Stimulated activated CD8-positive, alpha-beta memory T cell treated with anti-CD3 and anti-CD28 coated beads, Interleukin-15, amount 100 ng/mL, for 24 hours (primary cell): ENCODE data around the gene CCDC82.
A peak's percentile ranks its signal among the peaks of the same experiment; 100 is the strongest.

Source experiments
- DNase-seq: peaks from one replicate; pipeline ENCODE4 v3.0.0-alpha.2; 2020; ENCODE audit warnings: low read depth

Gene CCDC82

GRCh38 chr11:96361778-96362177 is 27.9 kb downstream of the CCDC82 start:
- DNase-seq, result no peak

- no peak for DNase-seq
Observed at GRCh38 chr11:96358321-96358720, 31.4 kb downstream of the CCDC82 start.

DNA sequence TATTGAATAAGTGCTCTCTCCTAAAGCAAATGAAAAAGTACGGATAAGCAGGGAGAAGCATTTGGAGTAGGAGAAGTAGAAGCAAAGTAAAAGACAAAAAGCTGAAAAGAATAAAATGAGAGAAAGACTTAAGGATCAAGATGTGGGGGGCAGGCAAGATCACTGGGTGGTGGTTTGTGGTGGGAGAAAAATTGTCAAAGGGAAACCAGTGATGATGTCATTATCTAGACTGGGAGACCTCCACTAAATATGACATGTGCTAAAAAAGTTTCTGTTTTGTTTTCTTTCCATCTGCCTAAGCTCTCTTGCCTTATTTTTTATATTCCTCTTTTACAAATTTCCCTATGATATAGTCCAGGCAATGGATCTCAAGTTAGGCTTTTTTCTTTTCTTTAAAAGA is 31.9 kb downstream of the CCDC82 start:
- DNase-seq, result no peak

GRCh38 chr11:96356848-96357247 is 32.9 kb downstream of the CCDC82 start:
- no peak for DNase-seq

DNA sequence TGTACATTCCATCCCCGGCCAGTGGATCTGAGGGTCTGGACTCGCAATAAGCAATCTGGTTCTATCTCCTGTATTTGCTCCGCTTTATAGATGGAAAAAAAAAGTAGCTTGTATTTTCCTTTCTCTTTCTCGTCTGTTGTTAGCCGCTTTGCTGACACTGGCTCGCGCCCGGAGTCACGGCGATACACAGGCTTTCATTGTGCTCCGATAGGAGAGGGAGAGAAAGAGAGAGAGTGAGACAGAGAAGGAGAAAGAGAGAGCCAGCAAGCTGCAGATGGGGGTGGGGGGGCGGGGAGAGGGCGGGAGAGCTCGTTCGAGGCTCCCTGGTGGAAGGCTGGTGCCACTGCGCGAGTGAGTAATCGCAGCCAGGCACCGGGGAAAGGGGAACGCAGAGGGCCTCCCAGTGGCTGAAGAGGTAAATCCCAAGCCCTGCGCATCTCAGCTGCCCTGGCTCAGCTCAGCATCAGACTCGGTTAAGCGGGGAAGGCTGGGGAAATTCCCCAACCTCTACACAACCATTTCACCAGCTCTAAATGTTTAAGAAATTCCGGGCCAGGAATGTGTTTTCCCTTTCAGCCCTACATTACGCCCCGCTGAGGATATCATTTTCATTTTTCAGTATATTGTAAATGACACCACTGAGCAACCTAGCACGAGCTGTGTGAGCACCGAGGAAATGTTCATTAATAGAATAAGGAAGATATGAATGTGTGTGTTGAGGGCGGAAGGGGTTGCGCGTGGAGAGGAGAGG is 46.6 kb downstream of the CCDC82 start, which contains the start of gene MAML2:
MAML2 (minus strand) TSS at position 235 of the 751 bp plus-strand sequence. CDS start 1,300 bp downstream, outside the sequence.
- DNase-seq, result peak; percentile 51

- DNase-seq, result no peak
Observed at GRCh38 chr11:96342014-96342960, 47.4 kb downstream of the CCDC82 start.

DNA sequence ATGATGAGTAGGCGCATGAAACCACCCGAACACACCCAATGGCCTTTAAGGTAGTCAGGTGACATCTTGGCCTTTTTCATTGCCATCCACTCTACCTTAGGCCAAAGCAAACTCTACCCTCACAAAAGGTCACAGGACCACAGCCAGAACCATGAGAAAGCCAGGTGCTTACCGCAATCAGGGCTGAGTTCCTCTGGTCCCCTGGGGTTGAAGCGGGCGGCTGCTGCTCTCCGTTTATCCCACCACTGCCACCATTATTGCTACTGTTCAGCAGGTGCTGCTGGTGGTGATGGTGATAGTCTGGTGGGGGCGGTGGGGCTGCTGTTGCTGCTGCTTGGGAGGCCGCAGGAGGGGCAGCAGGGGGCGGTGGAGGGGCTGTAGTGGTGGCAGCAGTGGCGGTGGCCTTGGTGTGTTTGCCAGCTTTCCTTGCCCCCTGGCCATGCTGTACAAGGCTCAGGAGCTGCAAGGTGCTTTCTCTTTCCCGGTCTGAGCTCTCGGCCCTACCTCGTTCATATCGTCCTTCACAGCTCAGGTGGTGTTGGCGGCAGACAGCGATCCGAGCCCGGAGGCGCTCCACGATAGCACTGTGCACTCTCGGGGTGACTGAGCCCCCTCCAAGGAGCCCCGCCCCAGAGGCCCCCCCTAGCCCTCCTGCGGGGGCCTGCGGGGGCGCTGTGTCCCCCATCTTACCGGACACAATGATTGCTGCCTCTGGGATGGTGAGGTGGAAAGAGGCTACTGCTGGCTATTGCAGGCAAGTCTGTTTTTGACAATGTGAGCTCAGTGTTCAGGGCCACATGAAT is 48.3 kb downstream of the CCDC82 start:
- DNase-seq, result no peak

GRCh38 chr11:96340555-96340885 is 49.2 kb downstream of the CCDC82 start:
- no peak for DNase-seq

DNA sequence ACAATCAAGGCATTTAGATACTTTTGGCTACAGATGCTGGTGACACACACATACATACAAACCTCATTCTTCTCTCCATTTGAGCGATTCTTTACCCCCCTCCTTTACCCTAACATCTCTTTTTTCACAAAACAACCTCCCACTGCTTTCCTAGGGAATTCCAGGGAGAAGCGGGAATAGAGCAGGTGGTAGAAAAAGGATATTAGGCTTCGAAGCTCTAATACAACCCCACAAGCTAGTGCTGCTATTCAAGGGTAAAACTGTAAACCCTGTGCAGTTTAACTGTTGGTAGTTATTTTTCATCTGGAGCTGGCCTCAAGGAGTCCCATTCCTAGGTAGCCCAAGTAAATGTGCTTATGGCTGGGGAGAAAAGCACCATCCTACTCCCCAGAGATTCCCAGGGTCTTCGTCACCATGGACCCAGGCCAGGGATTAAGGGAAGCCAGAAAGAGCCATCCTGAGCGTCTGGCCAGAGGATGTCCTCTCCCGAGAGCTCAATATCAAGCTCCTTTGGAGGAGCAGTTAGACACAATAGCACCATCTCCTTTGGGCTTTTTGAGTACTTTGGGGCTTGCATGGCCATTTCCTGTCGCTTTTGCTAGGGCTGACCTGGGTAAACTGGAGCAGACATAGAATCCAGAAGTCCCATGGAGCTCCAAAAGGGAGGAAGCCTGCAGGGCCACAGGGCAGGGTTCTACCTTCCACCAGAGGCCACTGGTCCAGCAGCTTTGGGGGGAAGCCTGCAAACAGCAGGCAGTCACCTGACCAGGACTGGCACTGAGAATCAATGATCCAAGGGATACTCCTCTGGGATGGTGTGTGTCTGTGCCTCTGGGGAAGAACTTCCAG is 49.8 kb downstream of the CCDC82 start:
- no peak for DNase-seq

GRCh38 chr11:96338910-96339705 is 50.6 kb downstream of the CCDC82 start:
- no peak for DNase-seq

- no peak for DNase-seq
Observed at GRCh38 chr11:96337541-96338431, 51.9 kb downstream of the CCDC82 start.

DNA sequence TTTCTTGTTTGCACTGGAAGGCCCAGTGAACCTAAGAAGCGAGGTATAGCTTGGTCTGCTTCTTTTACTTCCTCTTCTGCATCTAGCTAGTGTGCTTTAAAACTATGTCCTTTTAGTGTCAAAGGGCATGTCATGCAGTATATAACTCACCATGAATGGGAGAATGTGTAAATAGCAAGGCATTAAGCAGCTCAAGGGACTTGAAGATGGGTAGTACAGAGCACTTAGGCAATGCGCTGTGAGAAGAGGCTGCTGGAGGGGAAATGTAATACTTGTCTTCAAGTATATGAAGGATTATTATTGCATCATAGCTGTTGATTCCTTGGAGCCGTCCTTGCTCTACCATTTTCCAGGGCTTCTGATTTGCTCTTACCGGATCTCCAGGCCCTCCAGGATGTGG is 54.3 kb downstream of the CCDC82 start:
- no peak for DNase-seq

DNA sequence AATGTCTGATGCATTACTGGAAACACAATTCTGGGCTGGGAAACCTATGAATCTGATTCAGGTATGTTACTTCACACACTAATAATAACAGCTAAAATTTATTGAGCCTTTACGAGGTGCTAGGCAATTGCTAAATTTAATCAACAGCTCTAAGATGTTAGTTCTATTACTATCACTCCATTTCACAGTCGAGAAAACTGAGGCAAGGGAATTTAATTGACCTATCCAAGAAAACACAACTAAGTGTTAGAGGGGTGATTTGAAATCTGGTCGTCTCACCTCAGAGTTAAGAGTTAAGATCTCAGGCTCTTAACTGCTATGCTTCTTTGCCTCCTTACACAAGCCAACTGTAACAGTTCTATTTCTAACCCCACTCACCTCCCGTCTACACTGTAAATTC is 55.5 kb downstream of the CCDC82 start:
- no peak for DNase-seq

DNA sequence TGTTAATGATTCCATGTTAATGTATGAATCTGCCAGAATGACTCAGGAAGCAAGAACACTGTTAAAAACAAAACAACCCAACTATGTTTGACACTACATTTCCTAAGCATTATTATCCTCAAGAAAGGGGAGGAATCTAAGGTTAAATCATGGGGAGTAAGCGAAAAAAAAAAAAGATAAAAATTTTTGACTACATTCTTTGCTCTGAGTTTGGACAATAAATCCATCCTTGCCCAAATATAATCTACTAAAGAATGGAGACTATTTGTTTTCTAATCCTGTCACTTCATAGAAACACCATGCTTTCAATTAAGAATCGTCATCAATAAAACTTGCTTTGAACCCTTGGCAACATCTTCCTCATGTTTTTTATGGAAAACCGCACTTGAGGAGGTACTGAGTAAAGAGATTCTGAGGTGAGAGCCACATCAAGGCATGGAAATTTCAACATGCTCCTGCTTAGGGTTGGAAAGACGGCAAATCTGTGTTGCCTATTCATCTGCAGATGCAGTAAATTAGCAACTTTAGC is 56.5 kb downstream of the CCDC82 start:
- no peak for DNase-seq

GRCh38 chr11:96332126-96332771 is 57.5 kb downstream of the CCDC82 start:
- DNase-seq, result no peak

DNA sequence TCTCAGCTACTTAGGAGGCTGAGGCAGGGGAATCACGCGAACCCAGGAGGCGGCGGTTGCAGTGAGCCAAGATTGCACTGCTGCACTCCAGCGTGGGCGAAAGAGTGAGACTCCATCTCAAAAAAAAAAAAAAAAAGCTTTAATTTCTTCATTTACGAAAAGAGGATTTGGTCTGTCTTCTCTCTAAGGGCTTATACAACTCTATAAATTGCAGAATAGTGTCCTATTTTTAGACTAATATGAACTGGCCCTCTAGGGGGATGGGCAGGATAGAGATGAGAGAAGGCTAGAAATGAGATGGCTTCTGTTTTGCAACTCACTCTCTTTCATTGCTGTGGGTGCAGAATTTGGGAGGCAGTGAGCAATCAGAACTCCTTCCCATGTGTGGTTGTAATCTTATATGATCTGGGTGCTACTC is 58.0 kb downstream of the CCDC82 start:
- no peak for DNase-seq

GRCh38 chr11:96330511-96330859 is 59.2 kb downstream of the CCDC82 start:
- no peak for DNase-seq

DNA sequence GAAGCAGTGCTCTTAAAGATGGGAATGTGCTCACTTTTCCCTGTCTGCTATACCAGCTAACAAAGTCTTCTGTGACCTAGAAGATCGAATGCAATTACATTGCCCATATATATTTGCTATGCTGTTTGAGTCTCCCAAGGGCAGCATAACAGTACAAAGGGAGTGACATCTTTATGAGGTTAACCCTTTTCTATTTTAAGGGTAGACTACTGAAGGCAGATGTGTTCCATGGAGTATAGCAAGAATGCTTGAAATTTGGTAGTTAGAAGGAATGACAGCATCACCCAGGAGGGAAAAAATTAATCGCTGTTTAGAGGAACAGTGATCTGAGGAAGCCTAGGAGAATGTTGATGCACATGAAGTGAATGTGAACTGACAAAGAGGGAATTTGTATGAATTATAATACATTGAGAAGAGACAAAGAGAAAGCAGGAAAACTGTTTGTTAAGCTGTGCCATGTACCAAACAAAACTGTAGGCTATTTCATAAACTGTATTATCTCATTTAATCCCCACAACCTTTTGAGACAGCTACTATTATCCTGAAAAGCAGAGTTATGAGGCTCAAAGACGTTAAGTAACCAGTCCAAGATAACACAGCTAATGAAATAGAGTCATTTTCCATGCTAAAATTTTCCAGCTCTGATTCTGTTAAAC is 59.7 kb downstream of the CCDC82 start:
- DNase-seq, result no peak
